Transverse colon (tissue), 4 donors: Measurements from ENCODE around the gene CAMTA1.

Experiments used
- CTCF ChIP-seq, 5 experiments: fragments of 200-600 bp in 3 of 5; fragments of 450-650 bp in 2 of 5; sonication (generic) in 3 of 5; IDR thresholded peaks; 1 replicate in 2 of 5; 2 replicates in 3 of 5; pipeline ENCODE4 v1.5.1; 2016 to 2017; ENCODE audit warnings: antibody characterized with exemption in 5 of 5, inconsistent platforms in 3 of 5, mild to moderate bottlenecking in 2 of 5, moderate library complexity in 1 of 5
- POLR2AphosphoS5 ChIP-seq, 3 donors: sonication (generic); formaldehyde crosslinking; IDR thresholded peaks; one replicate each; pipeline ENCODE4 v1.6.1; 2016; ENCODE audit warnings: antibody characterized with exemption in 3 of 3

- no peak for TF ChIP-seq CTCF (IDR thresholded peaks at IDR 0.05)
- TF ChIP-seq POLR2AphosphoS5 (IDR thresholded peaks at IDR 0.05), result no peak
These were observed 925.6 kb downstream of the CAMTA1 start for GRCh38 chr1:7710859-7711258.
